HS-5 (cell line): ENCODE results near the gene DPT.

Experiments
- DNase-seq: peaks from one replicate; pipeline ENCODE4 v3.0.0-alpha.2; 2012; ENCODE audit warnings: low read depth

Gene DPT

GRCh38 chr1:168735974-168736373 is 7.0 kb upstream of the DPT start:
- no peak for DNase-seq

GRCh38 chr1:168734946-168735345 is 5.9 kb upstream of the DPT start:
- no peak for DNase-seq

- DNase-seq: no peak
Observed at GRCh38 chr1:168734271-168734670, 5.3 kb upstream of the DPT start.

DNA sequence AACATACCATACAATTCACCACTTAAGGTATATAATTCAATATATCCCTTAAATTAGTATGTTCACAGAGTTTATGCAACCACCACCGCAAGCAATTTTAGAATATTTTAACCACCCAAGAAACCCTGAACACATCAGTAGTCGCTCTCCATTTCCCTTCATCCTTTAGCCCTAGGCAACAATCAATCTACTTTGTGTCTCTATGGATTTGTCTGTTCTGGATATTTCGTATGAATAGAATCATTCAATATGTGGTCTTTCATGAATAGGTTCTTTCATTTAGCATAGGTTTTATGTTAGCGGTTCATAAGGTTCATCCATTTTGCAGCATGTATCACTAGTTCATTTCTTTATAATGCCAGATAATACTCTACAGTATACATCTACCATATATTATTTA is 4.2 kb upstream of the DPT start:
- no peak for DNase-seq

DNA sequence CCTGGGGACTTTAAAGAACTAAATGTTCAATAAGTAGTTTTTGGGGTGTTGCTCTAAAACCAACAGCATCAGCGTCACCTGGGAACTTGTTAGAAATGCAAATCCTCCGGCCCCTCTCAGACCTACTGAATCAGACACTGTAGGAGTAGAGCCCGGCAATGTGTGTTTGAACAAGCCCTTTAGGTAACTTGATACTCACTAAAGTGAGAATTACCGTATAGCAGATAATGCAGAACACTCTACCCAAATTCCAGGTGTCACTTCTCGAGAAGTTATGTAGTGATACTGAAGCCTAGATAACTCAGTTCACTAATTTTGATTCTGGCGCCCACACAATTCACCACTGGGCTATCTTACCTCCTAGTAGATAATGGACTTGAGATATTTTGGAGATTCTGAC is 3.7 kb upstream of the DPT start:
- no peak for DNase-seq

- DNase-seq: no peak
Observed at GRCh38 chr1:168731244-168731953, 2.4 kb upstream of the DPT start.

DNA sequence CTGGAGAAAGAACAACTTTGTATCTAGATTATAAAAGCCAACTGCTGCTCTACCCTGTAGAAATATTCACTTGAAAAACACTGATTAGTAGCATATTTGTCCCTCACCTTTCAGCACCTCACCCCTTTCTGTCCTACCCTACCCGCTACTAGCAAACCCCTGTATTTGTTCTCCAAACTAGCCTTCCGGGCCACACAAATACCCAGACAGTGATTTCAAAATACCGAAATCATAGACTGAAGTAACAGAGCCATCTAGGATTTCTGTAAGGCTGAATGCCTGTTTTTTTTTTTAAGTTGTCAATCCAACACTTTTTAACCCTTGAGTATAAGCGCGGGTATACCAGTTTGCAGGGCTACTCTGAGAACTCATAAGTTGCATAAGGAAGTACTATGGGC is 398 bp upstream of the DPT start:
- no peak for DNase-seq

DNA sequence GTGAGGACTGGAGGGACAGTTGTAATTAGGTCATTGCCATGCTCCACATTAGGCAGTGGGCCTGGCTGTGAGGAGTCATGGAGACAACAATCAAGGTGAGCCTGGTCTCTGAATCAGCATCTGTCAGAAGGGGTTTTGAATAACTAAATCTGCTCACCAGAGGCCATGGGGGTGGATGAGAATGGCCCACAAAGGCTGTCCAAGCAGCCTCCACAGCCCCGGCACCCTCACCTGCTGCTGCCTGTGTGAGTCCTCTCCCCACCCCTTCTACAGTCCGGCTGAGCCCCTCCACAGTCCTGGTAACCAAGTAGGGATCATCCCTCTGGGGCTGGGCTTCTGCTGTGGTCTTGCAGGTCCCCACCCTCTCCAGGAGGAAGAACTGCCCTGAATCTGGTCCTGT is 2.3 kb downstream of the DPT start:
- no peak for DNase-seq

DNA sequence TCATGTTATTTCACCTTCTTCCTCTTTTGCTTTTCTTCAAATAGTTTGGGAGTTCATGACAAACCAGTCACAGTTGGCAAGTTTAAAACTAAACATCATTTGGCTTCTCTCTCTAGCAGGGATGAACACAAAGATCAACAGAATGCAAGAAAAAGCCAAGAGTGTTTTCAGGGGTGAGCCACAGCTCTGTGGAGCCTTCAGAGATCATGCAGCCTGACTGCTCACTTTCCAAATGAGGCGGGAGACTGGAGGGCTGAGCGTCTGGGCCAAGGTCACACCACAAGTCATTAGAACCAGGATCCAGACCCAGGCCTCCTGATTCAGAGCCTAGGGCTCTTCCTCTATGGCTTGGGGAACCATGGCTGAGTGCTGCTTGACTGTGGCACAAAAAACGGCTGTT is 2.7 kb downstream of the DPT start:
- DNase-seq: no peak

DNA sequence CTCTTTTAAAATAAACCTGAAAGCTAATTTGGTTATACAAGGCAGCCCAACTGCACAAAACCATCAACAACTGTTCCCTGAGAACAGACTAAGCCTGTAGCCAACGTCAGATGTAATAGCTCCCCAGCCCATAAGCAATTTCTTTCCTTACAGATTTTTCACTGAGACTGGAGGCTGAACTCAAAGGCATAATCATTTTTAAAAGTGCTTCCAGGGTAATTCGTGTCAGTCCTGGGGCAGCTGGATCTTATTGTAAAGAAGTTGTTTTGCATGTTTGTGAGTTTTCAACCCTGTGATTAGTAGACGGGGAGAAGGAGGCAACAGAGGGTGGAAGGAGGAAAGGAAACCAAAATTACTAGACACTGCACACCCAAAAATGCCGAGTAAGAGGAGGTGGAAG is 3.2 kb downstream of the DPT start:
- DNase-seq: no peak

- no peak for DNase-seq
Observed at GRCh38 chr1:168725060-168725459, 3.9 kb downstream of the DPT start.

DNA sequence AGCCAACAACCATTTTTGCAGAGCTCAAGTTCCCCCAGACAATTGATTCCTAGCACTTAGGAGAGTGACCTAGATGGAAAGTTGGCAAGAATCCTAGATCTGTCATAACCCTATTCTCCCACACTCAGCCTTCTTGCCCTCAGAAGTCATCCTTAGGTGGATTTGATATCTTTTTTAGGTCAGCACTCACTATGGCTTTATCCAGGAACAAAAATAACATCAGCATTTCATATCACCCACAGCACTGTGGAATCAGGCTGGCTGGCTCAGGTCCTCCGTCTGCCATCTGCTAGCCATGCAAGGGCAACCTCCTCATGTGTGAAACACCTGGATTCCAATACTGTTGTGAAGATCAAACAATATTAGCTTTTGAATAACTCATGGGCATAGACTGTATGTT is 6.0 kb downstream of the DPT start:
- no peak for DNase-seq

GRCh38 chr1:168720839-168721238 is 8.2 kb downstream of the DPT start:
- no peak for DNase-seq

GRCh38 chr1:168719306-168720111 is 9.5 kb downstream of the DPT start:
- no peak for DNase-seq

DNA sequence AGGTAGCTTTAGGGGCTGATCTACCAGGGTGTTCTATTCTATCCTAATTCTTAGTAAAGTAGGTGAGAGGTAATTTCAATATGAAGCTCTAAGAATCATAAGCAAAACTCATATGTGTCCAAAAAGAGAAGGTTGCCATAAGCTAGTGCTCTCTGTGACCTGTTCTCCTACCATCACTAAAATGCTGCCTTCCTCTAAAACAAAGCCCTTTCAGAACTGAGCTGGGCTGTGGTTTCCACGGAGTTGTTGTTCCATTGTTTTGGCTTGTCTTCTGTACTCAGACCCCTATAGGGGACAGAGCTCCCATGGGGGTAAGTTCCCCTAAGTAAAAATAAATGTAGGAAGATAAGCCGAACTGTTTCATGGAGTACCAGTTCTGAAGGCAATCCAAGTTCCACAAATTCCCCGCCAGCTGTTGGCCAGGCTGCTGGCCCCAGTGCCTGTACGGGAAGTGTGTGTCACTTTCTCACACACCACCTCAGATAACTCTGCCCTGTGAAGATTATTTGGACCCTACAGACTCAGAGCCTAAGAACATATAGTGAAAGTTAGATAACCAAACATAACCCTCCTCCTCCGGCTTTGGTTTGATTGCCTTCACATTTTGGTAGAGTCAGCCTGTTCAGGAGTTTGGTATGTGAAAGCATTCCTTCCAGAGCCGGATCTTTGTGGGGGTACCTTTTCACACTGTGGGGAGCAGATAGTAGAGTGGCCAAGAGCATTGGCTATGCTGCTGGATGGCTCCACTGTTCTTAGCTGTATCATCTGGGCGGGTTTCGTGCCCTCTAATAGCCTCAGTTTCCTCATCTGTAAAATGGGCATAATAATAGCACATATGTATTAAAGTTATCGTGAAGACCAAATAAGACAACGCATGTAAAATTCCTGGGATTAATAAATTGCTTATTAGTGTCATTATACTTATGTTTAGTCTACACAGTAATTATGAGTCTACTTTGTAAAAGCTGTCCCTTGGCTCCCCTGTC is 10.8 kb downstream of the DPT start:
- DNase-seq: no peak

GRCh38 chr1:168714012-168714411 is 15.0 kb downstream of the DPT start:
- no peak for DNase-seq

GRCh38 chr1:168709405-168710363 is 19.3 kb downstream of the DPT start:
- DNase-seq: peak; percentile 61

GRCh38 chr1:168708698-168709404 is 20.2 kb downstream of the DPT start:
- no peak for DNase-seq

DNA sequence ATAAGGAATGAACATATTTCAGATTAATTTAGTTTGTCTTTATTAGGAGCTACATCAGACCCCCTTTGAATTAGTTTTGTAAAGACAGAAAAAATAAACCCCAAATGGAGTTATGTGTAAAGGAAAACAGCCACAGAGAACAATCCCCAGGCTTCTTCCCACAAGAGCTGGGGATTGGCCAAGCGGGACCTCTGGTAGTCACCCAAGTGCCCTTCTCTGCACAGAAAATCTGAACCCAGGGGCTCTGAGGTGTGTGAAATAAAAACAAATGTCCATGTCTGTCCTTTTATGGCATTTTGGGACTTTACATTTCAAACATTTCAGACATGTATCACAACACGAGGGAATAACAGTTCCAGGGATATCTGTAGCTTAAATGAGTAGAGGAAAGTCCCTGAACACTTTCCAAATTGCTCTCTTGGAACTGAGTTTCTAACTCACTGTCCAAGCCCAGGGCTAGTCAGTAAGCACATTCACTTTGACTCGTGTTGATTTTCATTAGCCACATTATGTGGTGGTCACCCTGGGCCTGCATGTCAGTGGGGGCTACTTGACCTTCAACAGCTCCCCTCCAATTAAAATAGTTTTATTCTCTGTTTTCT is 22.5 kb downstream of the DPT start:
- DNase-seq: no peak

- DNase-seq: no peak
Observed at GRCh38 chr1:168700575-168701268, 28.3 kb downstream of the DPT start.
